Duodenal mucosa (tissue), 2 donors: ENCODE results near the gene KRT76.

Experiments used
- H3K27ac ChIP-seq: one replicate; pipeline ENCODE4 v1.7.0; 2013; ENCODE audit warnings: low read depth, low read length
- H3K27me3 ChIP-seq, 2 donors: one replicate each; pipeline ENCODE4 v1.7.0; 2013; ENCODE audit warnings: low read length in 2 of 2, control low read depth in 1 of 2; ENCODE audit not compliant: insufficient read depth in 2 of 2, control insufficient read depth in 1 of 2
- H3K36me3 ChIP-seq, 2 donors: one replicate each; pipeline ENCODE4 v1.7.0; 2013; ENCODE audit warnings: low read length in 2 of 2, control low read depth in 1 of 2; ENCODE audit not compliant: insufficient read depth in 2 of 2, control insufficient read depth in 1 of 2
- H3K4me1 ChIP-seq, 2 donors: one replicate each; pipeline ENCODE4 v1.7.0; 2013; ENCODE audit warnings: low read length in 2 of 2, control low read depth in 1 of 2; ENCODE audit not compliant: insufficient read depth in 2 of 2, control insufficient read depth in 1 of 2
- H3K4me3 ChIP-seq, 2 donors: one replicate each; pipeline ENCODE4 v1.7.0; 2013; ENCODE audit warnings: low read length in 2 of 2, low read depth in 1 of 2
- H3K9ac ChIP-seq, 2 donors: one replicate each; pipeline ENCODE4 v1.7.0; 2013; ENCODE audit warnings: low read length in 2 of 2, low read depth in 1 of 2
- H3K9me3 ChIP-seq, 2 donors: one replicate each; pipeline ENCODE4 v1.7.0; 2013; ENCODE audit warnings: low read length in 2 of 2, control low read depth in 1 of 2; ENCODE audit not compliant: control insufficient read depth in 1 of 2

KRT76 gene

GRCh38 chr12:52735816-52736632 lies 41.1 kb downstream of the KRT76 start:
- H3K9me3 ChIP-seq: no peaks in the 10 kb centered on the region
- no peaks in the 10 kb centered on the region for H3K4me1 ChIP-seq
- peaks cover 0 to 3% of the 10 kb centered on the region in 2 donors for H3K27me3 ChIP-seq
- H3K36me3 ChIP-seq: no peaks in the 10 kb centered on the region
- no peak overlapping the region for H3K9ac ChIP-seq
- H3K4me3 ChIP-seq: no peak overlapping the region
- H3K27ac ChIP-seq: no peak overlapping the region

GRCh38 chr12:52735106-52735505 lies 42.0 kb downstream of the KRT76 start:
- Histone ChIP-seq H3K4me1 (no peaks in the 10 kb centered on the region), H3K9ac (no peak overlapping the region), H3K27ac (no peak overlapping the region), H3K4me3 (no peak overlapping the region), H3K9me3 (no peaks in the 10 kb centered on the region), H3K36me3 (no peaks in the 10 kb centered on the region), H3K27me3 (peaks cover 0 to 3% of the 10 kb centered on the region in 2 donors)

GRCh38 chr12:52730793-52731192 lies 46.4 kb downstream of the KRT76 start:
- Histone ChIP-seq H3K27ac (no peak overlapping the region), H3K36me3 (no peaks in the 10 kb centered on the region), H3K4me1 (no peaks in the 10 kb centered on the region), H3K9me3 (no peaks in the 10 kb centered on the region), H3K9ac (no peak overlapping the region), H3K4me3 (no peak overlapping the region), H3K27me3 (peaks cover 0 to 3% of the 10 kb centered on the region in 2 donors)

GRCh38 chr12:52730383-52730782 lies 46.8 kb downstream of the KRT76 start:
- Histone ChIP-seq H3K27ac (no peak overlapping the region), H3K27me3 (peaks cover 3% of the 10 kb centered on the region in 2 donors), H3K4me1 (no peaks in the 10 kb centered on the region), H3K4me3 (no peak overlapping the region), H3K36me3 (no peaks in the 10 kb centered on the region), H3K9ac (no peak overlapping the region), H3K9me3 (no peaks in the 10 kb centered on the region)

GRCh38 chr12:52729147-52729546 lies 48.0 kb downstream of the KRT76 start:
- Histone ChIP-seq H3K27ac (no peak overlapping the region), H3K4me1 (no peaks in the 10 kb centered on the region)

GRCh38 chr12:52728374-52728773 lies 48.8 kb downstream of the KRT76 start:
- Histone ChIP-seq H3K4me1 (no peaks in the 10 kb centered on the region), H3K36me3 (no peaks in the 10 kb centered on the region), H3K4me3 (no peak overlapping the region), H3K9me3 (no peaks in the 10 kb centered on the region), H3K27ac (no peak overlapping the region), H3K9ac (no peak overlapping the region), H3K27me3 (peaks cover 0 to 3% of the 10 kb centered on the region in 2 donors)

More at GRCh38 chr12:52729147-52729546, 48.0 kb downstream of the KRT76 start:
- Histone ChIP-seq H3K9ac (no peak overlapping the region), H3K36me3 (no peaks in the 10 kb centered on the region), H3K27me3 (peaks cover 0 to 3% of the 10 kb centered on the region in 2 donors), H3K9me3 (no peaks in the 10 kb centered on the region), H3K4me3 (no peak overlapping the region)

- peaks cover 3% of the 10 kb centered on the region in 2 donors for H3K27me3 ChIP-seq
- H3K27ac ChIP-seq: no peak overlapping the region
- H3K9me3 ChIP-seq: no peaks in the 10 kb centered on the region
- H3K9ac ChIP-seq: no peak overlapping the region
- H3K4me3 ChIP-seq: no peak overlapping the region
- no peaks in the 10 kb centered on the region for H3K4me1 ChIP-seq
- H3K36me3 ChIP-seq: no peaks in the 10 kb centered on the region
Observed at GRCh38 chr12:52727037-52727436, 50.1 kb downstream of the KRT76 start.

GRCh38 chr12:52726451-52726850 lies 50.7 kb downstream of the KRT76 start:
- Histone ChIP-seq H3K27ac (no peak overlapping the region), H3K36me3 (no peaks in the 10 kb centered on the region), H3K9ac (no peak overlapping the region), H3K27me3 (peaks cover 3% of the 10 kb centered on the region in 2 donors), H3K9me3 (no peaks in the 10 kb centered on the region), H3K4me3 (no peak overlapping the region), H3K4me1 (no peaks in the 10 kb centered on the region)

- Histone ChIP-seq H3K9me3 (no peaks in the 10 kb centered on the region), H3K4me1 (no peaks in the 10 kb centered on the region), H3K4me3 (no peak overlapping the region), H3K27ac (no peak overlapping the region), H3K27me3 (peaks cover 3% of the 10 kb centered on the region in 2 donors), H3K9ac (no peak overlapping the region), H3K36me3 (no peaks in the 10 kb centered on the region)
Observed at GRCh38 chr12:52724384-52724783, 52.8 kb downstream of the KRT76 start.

GRCh38 chr12:52722680-52723079 lies 54.5 kb downstream of the KRT76 start:
- H3K27me3 ChIP-seq: peaks cover 3% of the 10 kb centered on the region in 2 donors
- no peaks in the 10 kb centered on the region for H3K36me3 ChIP-seq
- no peaks in the 10 kb centered on the region for H3K4me1 ChIP-seq
- H3K9me3 ChIP-seq: no peaks in the 10 kb centered on the region
- H3K27ac ChIP-seq: no peak overlapping the region
- no peak overlapping the region for H3K9ac ChIP-seq
- H3K4me3 ChIP-seq: no peak overlapping the region
